HepG2 (cell line): ENCODE results near the gene STARD6. TPM values are rescaled to one million over a fixed set of nuclear protein-coding genes. Genes with fewer than 3 reads are reported as not detected.

Experiments
- BCL6 ChIP-seq: IDR thresholded peaks from 2 replicates; pipeline ENCODE4 v1.6.1; 2016; ENCODE audit warnings: missing genetic modification reagents, missing compliant biosample characterization
- EEA1 ChIP-seq: sonication (generic); formaldehyde crosslinking; IDR thresholded peaks from 2 replicates; pipeline ENCODE4 v1.5.1; 2020; ENCODE audit warnings: mild to moderate bottlenecking, missing genetic modification reagents, borderline replicate concordance
- IKZF1 ChIP-seq: fragments of 450-650 bp; IDR thresholded peaks from 2 replicates; pipeline ENCODE4 v1.7.1; 2016
- MATR3 ChIP-seq: sonication (generic); formaldehyde crosslinking; IDR thresholded peaks from 2 replicates; pipeline ENCODE4 v1.4.0; 2020; ENCODE audit warnings: missing genetic modification reagents
- NFKBIZ ChIP-seq: IDR thresholded peaks from 2 replicates; pipeline ENCODE4 v1.6.1; 2018; ENCODE audit warnings: missing genetic modification reagents, missing compliant biosample characterization
- PCBP2 ChIP-seq: fragments of 200-400 bp; formaldehyde crosslinking; optimal IDR thresholded peaks from 2 replicates; pipeline ENCODE3; 2018; ENCODE audit warnings: low read length, low read depth; ENCODE audit not compliant: poor library complexity, severe bottlenecking
- SALL1 ChIP-seq: sonication (generic); formaldehyde crosslinking; IDR thresholded peaks from 2 replicates; pipeline ENCODE4 v1.8.0; 2022; ENCODE audit warnings: mild to moderate bottlenecking, missing genetic modification reagents
- SETDB1 ChIP-seq: sonication (generic); formaldehyde crosslinking; IDR thresholded peaks from 2 replicates; pipeline ENCODE4 v1.5.1; 2020; ENCODE audit warnings: missing genetic modification reagents, mild to moderate bottlenecking, borderline replicate concordance
- SIX1 ChIP-seq: sonication (generic); formaldehyde crosslinking; IDR thresholded peaks from 2 replicates; pipeline ENCODE4 v1.4.0; 2020; ENCODE audit warnings: missing genetic modification reagents, borderline replicate concordance
- ZFP37 ChIP-seq: sonication (generic); formaldehyde crosslinking; IDR thresholded peaks from 2 replicates; pipeline ENCODE4 v1.4.0; 2020; ENCODE audit warnings: missing genetic modification reagents, borderline replicate concordance
- ZNF274 ChIP-seq: sonication (generic); formaldehyde crosslinking; IDR thresholded peaks from 2 replicates; pipeline ENCODE4 v1.5.1; 2020; ENCODE audit warnings: mild to moderate bottlenecking, missing genetic modification reagents
- ZNF430 ChIP-seq: sonication (generic); formaldehyde crosslinking; IDR thresholded peaks from 2 replicates; pipeline ENCODE4 v1.9.0; 2021; ENCODE audit warnings: mild to moderate bottlenecking, missing genetic modification reagents
- ZNF557 ChIP-seq: sonication (generic); formaldehyde crosslinking; IDR thresholded peaks from 2 replicates; pipeline ENCODE4 v1.4.0; 2020; ENCODE audit warnings: missing genetic modification reagents
- ZNF646 ChIP-seq: sonication (generic); formaldehyde crosslinking; IDR thresholded peaks from 2 replicates; pipeline ENCODE4 v1.9.0; 2021; ENCODE audit warnings: mild to moderate bottlenecking, missing genetic modification reagents
- polyA plus RNA-seq, 8 experiments: library from polyadenylated mRNA; depleted of rRNA in 3 of 8; stranded (reverse) in 7 of 8; unstranded in 1 of 8; fragments of >200 nt; fragmentation: Illumina TruSeq in 4 of 8; extraction: Trizol in 4 of 8; gene quantifications; 2 replicates each; pipeline versions ENCODE4 v1.2.1 to v1.2.3, GENCODE V29; 2011 to 2016; ENCODE audit warnings: low read depth in 4 of 8, missing spikeins in 1 of 8, mixed read lengths in 1 of 8; ENCODE audit not compliant: insufficient read depth in 1 of 8
- total RNA-seq, 5 experiments: library from RNA; depleted of rRNA; stranded (reverse); fragments of >200 nt; fragmentation: Illumina TruSeq; extraction: Trizol; gene quantifications; 2 replicates each; pipeline ENCODE4 v1.2.3, GENCODE V29; 2016; ENCODE audit warnings: low read depth in 1 of 5
- TF ChIP-seq, protein P1 (sequence below): IDR thresholded peaks from 2 replicates; pipeline ENCODE4 v1.6.1; 2016; ENCODE audit warnings: missing compliant biosample characterization, missing genetic modification reagents, borderline replicate concordance
- TF ChIP-seq, protein P2 (sequence below): sonication (generic); formaldehyde crosslinking; IDR thresholded peaks from 2 replicates; pipeline ENCODE4 v1.4.0; 2020; ENCODE audit warnings: missing genetic modification reagents, borderline replicate concordance
- TF ChIP-seq, protein P3 (sequence below): sonication (generic); formaldehyde crosslinking; IDR thresholded peaks from 2 replicates; pipeline ENCODE4 v1.8.0; 2022; ENCODE audit warnings: missing genetic modification reagents, low read depth, mild to moderate bottlenecking, borderline replicate concordance

Gene STARD6
- total and polyA plus RNA-seq, 2 of the 13 experiments (the other 11 are each of a cell fraction or from before 2014, with no cell fraction given), result not detected

- TF ChIP-seq SALL1 (CRISPR knock-in tag) (peak; percentile 71), ZFP37 (CRISPR knock-in tag) (no peak), ZNF557 (CRISPR knock-in tag) (no peak), ZNF430 (no peak), SIX1 (CRISPR knock-in tag) (no peak), BCL6 (CRISPR knock-in tag) (0 out of 2 replicates have a peak, but pooled peaks have one; percentile 27), ZNF646 (CRISPR knock-in tag) (no peak), SETDB1 (no peak), ZNF274 (CRISPR knock-in tag) (peak; percentile 19; the same call in 1 of the 2 replicates), MATR3 (CRISPR knock-in tag) (no peak), NFKBIZ (CRISPR knock-in tag) (no peak), IKZF1 (no peak), EEA1 (no peak), PCBP2 (no peak)
- TF ChIP-seq, protein P1, sequence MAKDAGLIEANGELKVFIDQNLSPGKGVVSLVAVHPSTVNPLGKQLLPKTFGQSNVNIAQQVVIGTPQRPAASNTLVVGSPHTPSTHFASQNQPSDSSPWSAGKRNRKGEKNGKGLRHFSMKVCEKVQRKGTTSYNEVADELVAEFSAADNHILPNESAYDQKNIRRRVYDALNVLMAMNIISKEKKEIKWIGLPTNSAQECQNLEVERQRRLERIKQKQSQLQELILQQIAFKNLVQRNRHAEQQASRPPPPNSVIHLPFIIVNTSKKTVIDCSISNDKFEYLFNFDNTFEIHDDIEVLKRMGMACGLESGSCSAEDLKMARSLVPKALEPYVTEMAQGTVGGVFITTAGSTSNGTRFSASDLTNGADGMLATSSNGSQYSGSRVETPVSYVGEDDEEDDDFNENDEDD, result peak; percentile 99
- TF ChIP-seq, protein P2, sequence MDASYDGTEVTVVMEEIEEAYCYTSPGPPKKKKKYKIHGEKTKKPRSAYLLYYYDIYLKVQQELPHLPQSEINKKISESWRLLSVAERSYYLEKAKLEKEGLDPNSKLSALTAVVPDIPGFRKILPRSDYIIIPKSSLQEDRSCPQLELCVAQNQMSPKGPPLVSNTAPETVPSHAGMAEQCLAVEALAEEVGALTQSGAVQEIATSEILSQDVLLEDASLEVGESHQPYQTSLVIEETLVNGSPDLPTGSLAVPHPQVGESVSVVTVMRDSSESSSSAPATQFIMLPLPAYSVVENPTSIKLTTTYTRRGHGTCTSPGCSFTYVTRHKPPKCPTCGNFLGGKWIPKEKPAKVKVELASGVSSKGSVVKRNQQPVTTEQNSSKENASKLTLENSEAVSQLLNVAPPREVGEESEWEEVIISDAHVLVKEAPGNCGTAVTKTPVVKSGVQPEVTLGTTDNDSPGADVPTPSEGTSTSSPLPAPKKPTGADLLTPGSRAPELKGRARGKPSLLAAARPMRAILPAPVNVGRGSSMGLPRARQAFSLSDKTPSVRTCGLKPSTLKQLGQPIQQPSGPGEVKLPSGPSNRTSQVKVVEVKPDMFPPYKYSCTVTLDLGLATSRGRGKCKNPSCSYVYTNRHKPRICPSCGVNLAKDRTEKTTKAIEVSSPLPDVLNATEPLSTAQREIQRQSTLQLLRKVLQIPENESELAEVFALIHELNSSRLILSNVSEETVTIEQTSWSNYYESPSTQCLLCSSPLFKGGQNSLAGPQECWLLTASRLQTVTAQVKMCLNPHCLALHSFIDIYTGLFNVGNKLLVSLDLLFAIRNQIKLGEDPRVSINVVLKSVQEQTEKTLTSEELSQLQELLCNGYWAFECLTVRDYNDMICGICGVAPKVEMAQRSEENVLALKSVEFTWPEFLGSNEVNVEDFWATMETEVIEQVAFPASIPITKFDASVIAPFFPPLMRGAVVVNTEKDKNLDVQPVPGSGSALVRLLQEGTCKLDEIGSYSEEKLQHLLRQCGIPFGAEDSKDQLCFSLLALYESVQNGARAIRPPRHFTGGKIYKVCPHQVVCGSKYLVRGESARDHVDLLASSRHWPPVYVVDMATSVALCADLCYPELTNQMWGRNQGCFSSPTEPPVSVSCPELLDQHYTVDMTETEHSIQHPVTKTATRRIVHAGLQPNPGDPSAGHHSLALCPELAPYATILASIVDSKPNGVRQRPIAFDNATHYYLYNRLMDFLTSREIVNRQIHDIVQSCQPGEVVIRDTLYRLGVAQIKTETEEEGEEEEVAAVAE (CRISPR knock-in tag), result no peak
- TF ChIP-seq, protein P3, sequence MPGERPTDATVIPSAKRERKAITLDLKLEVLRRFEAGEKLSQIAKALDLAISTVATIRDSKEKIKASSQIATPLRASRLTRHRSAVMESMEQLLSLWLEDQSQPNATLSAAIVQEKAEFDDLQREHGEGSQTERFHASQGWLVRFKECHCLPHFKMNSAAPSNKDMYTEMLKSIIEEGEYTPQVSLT, result no peak
Measured at GRCh38 chr18:54357660-54358494, at the start of gene STARD6, which contains the start of gene C18orf54 (continued).
